Ovary (tissue), 9 donors: ENCODE measurements around the gene FNBP1. TPM values are rescaled to one million over a fixed set of nuclear protein-coding genes. Genes with fewer than 3 reads are reported as not detected.

Experiments
- DNase-seq, 5 donors: peaks; one replicate each; pipeline ENCODE4 v3.0.0-alpha.2; 2019 to 2020
- H3K27ac ChIP-seq, 2 donors: fragments of 200-600 bp; one replicate each; pipeline versions ENCODE4 v1.5.1 to v1.8.0; 2019 to 2022
- H3K27me3 ChIP-seq: fragments of 200-600 bp; one replicate; pipeline ENCODE4 v1.8.0; 2022
- H3K36me3 ChIP-seq: fragments of 200-600 bp; sonication (generic); one replicate; pipeline ENCODE4 v1.5.1; 2019
- H3K4me1 ChIP-seq: one replicate; pipeline ENCODE4 v1.8.1; 2013; ENCODE audit warnings: mild to moderate bottlenecking, moderate library complexity; ENCODE audit not compliant: insufficient read depth
- H3K4me3 ChIP-seq: fragments of 200-600 bp; sonication (generic); one replicate; pipeline ENCODE4 v1.5.1; 2017
- H3K9me3 ChIP-seq, 2 donors: fragments of 200-600 bp in 1 of 2; sonication (generic) in 1 of 2; one replicate each; pipeline versions ENCODE4 v1.5.1 to v1.8.1; 2013 to 2019; ENCODE audit warnings: mild to moderate bottlenecking in 1 of 2, moderate library complexity in 1 of 2
- CTCF ChIP-seq, 3 donors: fragments of 450-650 bp in 2 of 3; fragments of 200-600 bp in 1 of 3; IDR thresholded peaks; one replicate each; pipeline versions ENCODE4 v1.5.1 to v1.8.0; 2016 to 2022; ENCODE audit warnings: antibody characterized with exemption in 3 of 3, mild to moderate bottlenecking in 1 of 3
- EP300 ChIP-seq: sonication (generic); formaldehyde crosslinking; IDR thresholded peaks from one replicate; pipeline ENCODE4 v1.6.1; 2017; ENCODE audit warnings: antibody characterized with exemption
- POLR2A ChIP-seq: fragments of 450-650 bp; IDR thresholded peaks from one replicate; pipeline ENCODE4 v1.6.1; 2017; ENCODE audit warnings: antibody characterized with exemption, mild to moderate bottlenecking, moderate library complexity
- WGBS, 3 donors: extraction: QIAGEN DNeasy Blood & Tissue Kit in 1 of 3; methylation state at CpG; one replicate each; pipeline versions ENCODE4 v1.1.5 to v1.1.7; 2013 to 2017; 5-methylcytosine and 5-hydroxymethylcytosine counted together
- intact Hi-C, 4 donors: fragments of 100-400 bp; cut with DNase I; formaldehyde crosslinking; loops; one replicate each; pipeline versions ENCODE4 v1.11.0 to v1.15.1; 2022 to 2023
- polyA plus RNA-seq, 2 donors: library from polyadenylated mRNA; stranded (reverse); fragments of 200-250 nt in 1 of 2; fragments of 350-450 nt in 1 of 2; fragmentation: Illumina TruSeq in 1 of 2; extraction: RNeasy Lipid Tissue Mini Kit (QIAGEN cat#74804) in 1 of 2; gene quantifications; one replicate each; pipeline ENCODE4 v1.2.3, GENCODE V29; 2013 to 2014
- total RNA-seq, 7 donors: library from RNA; depleted of rRNA in 2 of 7; stranded (reverse); fragments of >200 nt in 2 of 7; fragmentation: NEBNext Ultra II Directional in 3 of 7; extraction: Animal tissue kit (Norgen Biotek cat#: 25700) in 3 of 7; gene quantifications; one replicate each; pipeline versions ENCODE4 v1.1.0 to v1.2.4, GENCODE V29; 2016 to 2023
- donor health status: DM: no; HTN: no; CAD: no; lungs with moderate emphysema.
- donor health status: DM: no; HTN: no; CAD: no.
- donor health status: Bipolar disorder and iron deficiency.
- donor health status: DM: yes; HTN: yes; CAD: no.
- donor health status: DM: no; HTN: no; CAD: no.
- donor health status: DM: yes; HTN: yes; CAD: no.

Gene FNBP1
- total and polyA plus RNA-seq, 9 donors = 18.0 to 61.5 (median 49.0) TPM

GRCh38 chr9:130084337-130084736 lies 41.3 kb upstream of the FNBP1 start:
- Histone ChIP-seq H3K27me3 (no peaks in the 10 kb centered on the region), H3K9me3 (no peaks in the 10 kb centered on the region), H3K4me3 (no peak overlapping the region), H3K36me3 (no peaks in the 10 kb centered on the region), H3K27ac (no peak overlapping the region), H3K4me1 (no peaks in the 10 kb centered on the region)
- TF ChIP-seq CTCF (IDR thresholded peaks at IDR 0.05) (no peak), EP300 (no peak), POLR2A (no peak)
- no peak for DNase-seq
- WGBS, 3 donors = 94 to 98% (median 96%) methylated on average over 7 of the region's 7 CpGs
- intact Hi-C loops = no loop called here

- H3K9me3 ChIP-seq = no peaks in the 10 kb centered on the region
- no peak for DNase-seq
- H3K4me3 ChIP-seq = no peak overlapping the region
- H3K27me3 ChIP-seq = no peaks in the 10 kb centered on the region
- TF ChIP-seq CTCF (IDR thresholded peaks at IDR 0.05) (no peak), EP300 (no peak), POLR2A (no peak)
- no peaks in the 10 kb centered on the region for H3K4me1 ChIP-seq
- WGBS, 3 donors = 86 to 89% (median 88%) methylated on average over 3 of the region's 3 CpGs
- H3K27ac ChIP-seq = no peak overlapping the region
- intact Hi-C loops = no loop called here
- no peaks in the 10 kb centered on the region for H3K36me3 ChIP-seq
Observed at GRCh38 chr9:130078547-130078946, 35.6 kb upstream of the FNBP1 start.

GRCh38 chr9:130073373-130073772 lies 30.4 kb upstream of the FNBP1 start:
- intact Hi-C loops = no loop called here
- no peaks in the 10 kb centered on the region for H3K36me3 ChIP-seq
- no peak overlapping the region for H3K4me3 ChIP-seq
- peaks cover 3% of the 10 kb centered on the region for H3K4me1 ChIP-seq
- H3K27ac ChIP-seq = no peak overlapping the region
- no peak for TF ChIP-seq EP300
- no peak for TF ChIP-seq CTCF (IDR thresholded peaks at IDR 0.05)
- no peak for TF ChIP-seq POLR2A
- no peak for DNase-seq
- H3K9me3 ChIP-seq = no peaks in the 10 kb centered on the region
- 22 to 34% (median 28%) methylated on average over 2 of the region's 2 CpGs for WGBS, 3 donors
- no peaks in the 10 kb centered on the region for H3K27me3 ChIP-seq

GRCh38 chr9:130072515-130073235 lies 29.7 kb upstream of the FNBP1 start:
- Histone ChIP-seq H3K36me3 (no peaks in the 10 kb centered on the region), H3K27me3 (no peaks in the 10 kb centered on the region), H3K4me3 (no peak overlapping the region), H3K4me1 (peaks cover 3% of the 10 kb centered on the region), H3K9me3 (no peaks in the 10 kb centered on the region), H3K27ac (no peak overlapping the region)
- DNase-seq = no peak
- TF ChIP-seq CTCF (IDR thresholded peaks at IDR 0.05) = no peak
- TF ChIP-seq POLR2A = no peak
- TF ChIP-seq EP300 = no peak
- intact Hi-C loops = no loop called here
- WGBS, 3 donors = 79 to 85% (median 79%) methylated on average over 9 of the region's 9 CpGs
